ENCODE data around the gene FAM98A.

FAM98A gene

GRCh38 chr2:33599175-33599942 lies at the start of gene FAM98A:
FAM98A (minus strand) TSS chr2:33599299; CDS start chr2:33599221, 78 bp downstream.
- peak; percentile 100 for DNase-seq

DNA sequence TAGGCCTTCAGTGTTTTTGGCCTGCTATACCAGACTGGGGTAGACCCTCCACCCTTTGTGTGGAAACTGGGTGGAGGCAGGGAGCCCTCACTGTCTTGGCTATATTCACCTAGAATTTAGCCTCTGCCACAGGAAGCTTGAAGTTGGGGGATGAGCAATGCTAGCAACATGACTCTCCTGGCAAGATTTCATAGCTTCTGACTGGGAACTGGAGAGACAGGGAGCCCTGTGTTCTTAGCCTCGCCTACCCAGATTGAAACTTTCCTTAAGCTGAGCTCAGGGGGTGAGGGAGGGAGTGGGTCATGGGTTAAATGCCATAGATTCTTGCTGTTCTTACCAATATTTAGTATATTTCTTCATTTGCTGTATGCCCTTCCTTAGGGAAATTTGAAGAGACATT lies 46.8 kb upstream of the FAM98A start:
- DNase-seq: peak; percentile 2

DNA sequence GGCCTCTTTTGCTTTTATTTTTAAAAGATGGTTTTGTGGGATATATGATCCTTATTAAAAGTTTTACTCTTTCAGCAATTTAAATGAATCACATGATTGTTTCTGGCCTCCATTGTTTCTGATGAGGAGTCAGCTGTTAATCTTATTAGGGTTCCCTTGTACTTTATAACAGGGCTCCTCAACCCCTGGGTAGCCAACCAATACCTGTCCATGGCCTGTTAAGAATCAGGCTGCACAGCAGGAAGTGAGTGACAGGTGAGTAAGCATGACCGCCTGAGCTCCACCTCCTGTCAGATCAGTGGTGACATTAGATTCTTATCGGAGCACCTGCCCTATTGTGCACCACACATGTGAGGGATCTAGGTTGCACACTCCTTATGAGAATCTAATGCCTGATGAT lies 45.1 kb upstream of the FAM98A start:
- no peak for DNase-seq

DNA sequence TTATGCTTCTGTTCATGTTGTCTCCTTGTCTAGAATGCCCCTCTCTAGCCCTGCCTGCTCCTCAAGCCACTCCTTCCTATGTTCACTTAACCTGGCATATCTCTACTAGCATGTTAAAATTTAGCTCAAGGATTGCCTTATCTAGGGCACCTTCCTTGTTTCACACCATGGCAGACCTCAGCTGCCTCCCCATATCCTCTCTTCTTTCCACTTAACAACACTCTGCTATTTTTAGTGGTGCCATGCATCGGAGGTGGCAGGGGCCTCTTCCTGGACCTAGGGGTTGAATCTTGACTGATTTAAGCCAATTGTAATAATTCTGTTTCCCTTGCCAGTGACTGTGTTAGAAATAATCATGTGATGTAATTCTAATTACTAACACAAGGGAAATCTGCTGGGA lies 36.9 kb upstream of the FAM98A start:
- DNase-seq: no peak

- no peak for DNase-seq
These were observed 35.3 kb upstream of the FAM98A start for GRCh38 chr2:33634261-33634910.

GRCh38 chr2:33633315-33633714 lies 34.2 kb upstream of the FAM98A start:
- DNase-seq: no peak

DNA sequence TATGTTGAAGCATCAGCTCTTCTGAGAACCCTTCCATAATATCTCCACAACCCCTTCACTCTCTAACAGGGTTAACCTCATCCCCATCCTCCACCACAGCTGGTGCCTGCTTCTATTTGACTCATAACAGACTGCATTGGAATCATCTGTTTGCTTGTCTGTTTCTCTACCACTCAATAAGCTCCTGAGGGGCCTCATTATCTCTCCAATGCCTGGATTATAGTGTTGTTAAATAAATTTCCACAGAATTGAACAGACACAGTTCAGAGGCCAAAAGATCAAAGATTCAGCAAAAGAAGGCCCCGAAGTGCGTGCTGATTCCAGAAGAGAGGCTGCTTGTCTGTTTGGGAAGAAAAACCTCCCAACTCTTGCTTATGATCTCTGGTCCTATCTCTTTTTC lies 33.7 kb upstream of the FAM98A start:
- DNase-seq: no peak

- no peak for DNase-seq
These were observed 29.1 kb upstream of the FAM98A start for GRCh38 chr2:33628031-33628827.

DNA sequence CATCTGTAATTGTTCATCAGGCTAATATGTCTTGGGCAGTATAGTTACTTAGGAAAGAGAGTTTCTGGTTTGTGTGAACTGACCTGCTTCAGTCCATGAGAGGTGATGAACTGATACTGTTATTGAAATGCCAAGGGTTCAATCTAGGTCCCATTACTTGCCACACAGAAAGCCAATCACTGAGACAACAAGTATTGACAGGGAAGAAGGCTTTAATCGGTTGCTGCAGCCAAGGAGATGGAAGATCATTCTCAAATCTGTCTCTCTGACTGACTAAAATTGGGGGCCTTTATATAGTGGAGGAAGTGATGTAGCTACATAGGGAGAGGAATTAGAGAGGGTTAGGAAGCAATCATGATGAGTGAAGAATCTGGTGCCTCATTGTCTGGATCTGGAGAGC lies 19.9 kb upstream of the FAM98A start:
- no peak for DNase-seq

DNA sequence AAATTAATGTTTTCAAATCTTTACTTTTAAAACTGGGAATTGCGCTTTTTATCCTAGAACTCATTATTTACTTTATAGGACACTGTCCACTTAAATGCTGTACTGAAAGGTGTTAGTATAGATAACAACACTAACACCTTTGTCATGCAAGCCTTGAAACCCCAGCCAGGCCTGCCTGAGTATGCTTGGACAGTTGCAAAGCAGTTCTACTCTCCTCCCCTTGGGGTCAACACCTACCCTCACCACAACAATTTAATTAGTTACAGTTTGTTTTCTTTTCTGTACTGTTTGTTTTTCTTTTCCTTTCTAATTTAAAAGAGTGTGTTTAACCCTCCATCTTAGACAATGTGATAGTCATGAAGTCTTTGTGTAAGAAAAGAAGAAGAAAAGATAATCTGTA lies 18.9 kb upstream of the FAM98A start:
- DNase-seq: no peak

GRCh38 chr2:33617401-33617800 lies 18.3 kb upstream of the FAM98A start:
- no peak for DNase-seq

DNA sequence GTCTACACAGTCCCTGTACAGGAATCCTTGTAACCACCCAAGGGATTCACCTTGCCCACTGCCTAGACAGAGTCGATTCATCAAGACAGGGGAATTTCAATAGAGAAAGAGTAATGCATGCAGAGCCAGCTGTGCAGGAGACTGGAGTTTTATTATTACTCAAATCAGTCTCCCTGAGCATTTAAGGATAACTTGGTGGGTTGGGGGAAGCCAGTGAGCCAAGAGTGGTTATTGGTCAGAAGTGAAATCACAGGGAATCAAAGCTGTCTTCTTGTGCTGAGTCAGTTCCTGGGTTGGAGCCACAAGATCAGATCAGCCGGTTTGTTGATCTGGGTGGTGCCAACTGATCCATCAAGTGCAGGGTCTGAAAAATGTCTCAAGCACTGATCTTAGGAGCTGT lies 17.8 kb upstream of the FAM98A start:
- no peak for DNase-seq

GRCh38 chr2:33614190-33614589 lies 15.1 kb upstream of the FAM98A start:
- DNase-seq: no peak

GRCh38 chr2:33607905-33608304 lies 8.8 kb upstream of the FAM98A start:
- no peak for DNase-seq

DNA sequence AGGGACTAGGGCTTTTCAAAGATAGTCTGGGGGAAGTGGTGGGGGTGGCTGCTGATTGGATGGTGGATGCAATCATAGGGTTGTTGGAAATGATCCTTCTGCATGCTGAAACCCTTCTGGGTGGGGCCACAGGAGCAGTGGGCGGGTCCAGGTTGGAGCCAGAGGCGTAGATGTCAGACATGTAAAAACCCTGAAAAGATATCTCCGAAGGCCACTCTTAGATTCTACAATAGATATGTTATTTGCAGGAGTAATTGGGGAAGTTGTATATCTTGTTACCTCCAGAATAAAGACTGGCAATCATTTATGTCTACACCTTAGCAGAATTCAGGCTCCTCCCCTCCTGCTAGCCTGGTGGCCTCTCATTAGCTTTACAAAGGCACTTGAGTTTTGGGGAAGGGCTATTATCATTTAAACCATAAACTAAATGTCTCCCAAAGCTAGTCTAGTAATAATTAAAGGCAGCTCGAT lies 8.2 kb upstream of the FAM98A start:
- DNase-seq: no peak

- no peak for DNase-seq
These were observed 7.5 kb upstream of the FAM98A start for GRCh38 chr2:33606622-33607021.

- no peak for DNase-seq
These were observed 7.0 kb upstream of the FAM98A start for GRCh38 chr2:33606100-33606499.

DNA sequence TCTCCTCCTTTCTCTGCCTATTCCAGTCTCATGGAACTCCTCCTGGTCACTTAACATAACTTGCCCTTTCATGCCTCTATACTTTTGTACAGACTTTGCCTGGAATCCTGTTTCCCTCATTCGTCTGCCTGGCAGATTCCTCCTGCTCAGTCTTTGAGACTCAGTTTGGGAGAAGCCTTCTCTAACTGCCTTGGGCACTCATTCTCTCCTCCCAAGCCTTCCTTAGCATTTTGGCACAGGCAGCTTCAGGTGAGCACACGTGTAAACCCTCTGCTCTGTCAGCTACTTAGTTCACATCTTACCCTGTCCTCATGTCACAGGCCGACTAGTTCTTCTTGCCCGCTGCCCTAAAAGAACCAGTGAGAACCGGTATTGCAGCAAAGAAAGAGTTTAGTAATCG lies 6.0 kb upstream of the FAM98A start:
- no peak for DNase-seq

DNA sequence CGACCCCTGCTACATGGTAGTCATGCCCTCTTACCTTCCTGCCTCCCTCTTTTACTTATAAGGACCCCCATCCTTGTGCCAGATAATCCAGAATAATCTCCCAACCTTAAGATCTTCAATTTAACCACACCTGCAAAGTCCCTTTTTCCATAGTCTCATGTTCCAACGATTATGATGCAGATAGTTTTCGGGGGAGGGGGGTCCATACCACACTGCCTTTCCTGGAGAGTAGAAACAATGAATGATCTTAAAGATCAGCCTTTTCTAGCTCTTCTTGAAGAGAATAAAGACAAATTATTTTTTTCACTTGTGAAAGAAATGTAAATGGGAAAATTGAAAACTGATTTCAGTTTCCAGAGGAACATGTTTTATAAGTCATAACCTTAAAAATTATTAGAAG lies 4.3 kb upstream of the FAM98A start:
- no peak for DNase-seq

GRCh38 chr2:33602201-33602830 lies 3.2 kb upstream of the FAM98A start:
- peak; percentile 22 for DNase-seq

DNA sequence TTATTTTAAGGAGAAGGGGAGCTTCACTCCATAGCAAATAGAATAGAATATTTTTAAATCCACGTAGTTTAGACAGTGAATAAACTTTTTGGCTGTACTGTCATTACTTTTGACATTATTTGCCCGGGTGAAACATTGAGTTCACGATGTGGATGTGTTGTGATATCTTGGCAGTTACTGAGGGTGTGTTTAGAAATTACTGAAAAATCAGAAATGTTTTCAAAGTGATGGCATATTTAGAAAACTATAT lies 769 bp upstream of the FAM98A start:
- DNase-seq: no peak

- DNase-seq: peak; percentile 23
These were observed 431 bp downstream of the FAM98A start for GRCh38 chr2:33598561-33599174.

- DNase-seq: no peak
These were observed 2.1 kb downstream of the FAM98A start for GRCh38 chr2:33597026-33597425.
